ENCODE results near the gene PARVG.

PARVG gene

GRCh38 chr22:44247923-44248892, 67.5 kb downstream of the PARVG start:
- no peak for DNase-seq

- DNase-seq = no peak
These were observed 68.2 kb downstream of the PARVG start for GRCh38 chr22:44248926-44249325.

GRCh38 chr22:44249376-44250147, 68.8 kb downstream of the PARVG start:
- DNase-seq = no peak

DNA sequence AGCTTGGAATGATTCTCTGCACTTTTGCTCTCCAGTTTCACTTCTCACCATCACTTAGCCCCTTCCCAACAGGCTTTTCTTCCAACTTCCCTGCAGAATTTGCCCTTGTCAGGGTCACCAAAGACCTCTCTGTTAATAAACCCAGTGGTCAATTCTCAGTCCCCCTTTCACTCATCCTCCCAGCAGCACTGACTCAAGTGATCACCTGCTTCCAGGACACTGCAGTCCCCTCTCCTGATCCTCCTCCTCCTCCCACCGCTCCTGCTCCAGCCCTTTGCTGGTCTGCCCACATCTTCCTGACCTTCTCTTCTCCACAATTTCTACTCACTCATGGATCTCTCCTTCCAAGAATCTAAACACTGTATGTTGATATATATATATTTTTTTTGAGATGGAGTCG, 74.1 kb downstream of the PARVG start:
- DNase-seq = no peak

DNA sequence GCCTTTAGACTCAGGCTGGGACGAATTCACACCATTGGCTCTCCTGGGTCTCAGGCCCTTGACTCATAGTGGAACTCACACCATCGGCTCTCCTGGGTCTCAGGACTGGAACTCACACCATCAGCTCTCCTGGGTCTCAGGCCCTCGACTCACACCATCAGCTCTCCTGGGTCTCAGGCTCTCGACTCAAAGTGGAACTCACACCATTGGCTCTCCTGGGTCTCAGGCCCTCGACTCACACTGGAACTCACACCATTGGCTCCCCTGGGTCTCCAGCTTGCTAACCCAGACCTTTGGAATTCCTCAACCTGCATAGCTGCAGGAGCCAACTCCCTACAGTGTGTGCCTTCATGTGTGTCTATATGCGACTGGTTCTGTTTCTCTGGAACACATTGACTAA, 75.4 kb downstream of the PARVG start:
- no peak for DNase-seq

DNA sequence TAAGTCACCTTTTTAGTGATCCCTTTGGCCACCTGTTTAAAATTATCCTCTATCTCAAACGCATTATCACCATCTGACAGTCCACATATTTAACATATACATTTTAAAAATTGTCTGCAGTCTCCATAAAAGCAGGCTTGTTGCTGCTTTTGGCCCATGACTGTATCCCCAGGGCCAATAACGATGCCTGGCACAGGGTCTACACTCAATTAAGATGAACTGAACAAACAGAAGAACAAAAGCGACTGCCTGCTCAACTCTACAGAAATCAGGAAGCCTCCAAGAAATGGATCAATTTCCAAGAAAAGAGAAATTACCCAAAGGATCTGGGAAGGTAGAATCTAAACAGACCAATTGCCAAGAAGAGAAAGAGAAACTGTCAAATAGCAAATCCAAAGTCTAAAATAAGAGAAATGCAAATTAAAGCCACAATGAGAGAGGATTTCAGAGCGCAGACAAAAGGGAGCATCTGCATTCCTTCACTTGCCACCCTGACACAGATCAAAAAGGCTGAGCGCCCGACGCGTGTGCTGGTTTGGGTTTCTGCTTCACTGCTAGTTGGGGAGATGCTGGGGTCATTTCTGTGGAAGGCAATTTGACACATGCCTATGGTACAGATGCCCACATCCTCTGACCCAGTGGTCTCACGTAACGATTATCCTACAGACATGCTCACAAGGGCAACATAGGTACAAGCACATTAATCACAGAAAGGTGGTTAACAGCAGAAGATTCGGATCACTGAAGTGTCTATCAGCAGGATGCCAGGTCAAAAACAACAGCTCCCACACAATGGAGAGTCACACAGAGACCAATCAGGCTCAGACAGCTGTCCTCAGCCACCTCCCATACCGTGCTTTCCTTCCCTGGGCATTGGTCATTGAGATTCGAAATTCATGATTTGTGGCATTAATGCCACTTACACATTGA, 76.1 kb downstream of the PARVG start:
- no peak for DNase-seq

All from NCI-H82 (cell line).